GM23248 (cell line): ENCODE data around the gene NHSL2.

Experiments
- EZH2 ChIP-seq: fragments of 200-600 bp; sonication (generic); IDR thresholded peaks from 2 replicates; pipeline ENCODE4 v1.6.1; 2018; ENCODE audit warnings: antibody characterized with exemption, mild to moderate bottlenecking; ENCODE audit not compliant: insufficient read depth, poor library complexity, severe bottlenecking
- EZH2phosphoT487 ChIP-seq: fragments of 200-600 bp; sonication (generic); IDR thresholded peaks from 2 replicates; pipeline ENCODE4 v1.6.1; 2018; ENCODE audit warnings: antibody characterized with exemption, moderate library complexity, mild to moderate bottlenecking, low read depth; ENCODE audit not compliant: insufficient read depth

GRCh38 chrX:72132456-72132855 lies 221.8 kb downstream of the NHSL2 start:
- TF ChIP-seq EZH2phosphoT487 (no peak), EZH2 (no peak)
